Measurements from ENCODE around the gene CHST13. TPM values are rescaled to one million over a fixed set of nuclear protein-coding genes. Genes with fewer than 3 reads are reported as not detected.

Gene CHST13
- total and polyA plus RNA-seq, 5 donors from 2014 or later: not detected

- no peak overlapping the region for H3K27ac Mint-ChIP-seq
- no peaks in the 10 kb centered on the region for H3K9me3 ChIP-seq (ENCODE audit: control insufficient read depth in 2 of 2, low read length in 2 of 2)
Observed at GRCh38 chr3:126512916-126513650, 10.9 kb upstream of the CHST13 start.

GRCh38 chr3:126514161-126514560 is 9.8 kb upstream of the CHST13 start:
- Histone ChIP-seq H3K9me3 (ENCODE audit: control insufficient read depth in 2 of 2, low read length in 2 of 2) (no peaks in the 10 kb centered on the region), H3K27me3 (ENCODE audit: control insufficient read depth, insufficient read depth, low read length) (no peaks in the 10 kb centered on the region), H3K27ac (ENCODE audit: insufficient read depth, low read length, poor library complexity, severe bottlenecking) (no peak overlapping the region), H3K4me1 (ENCODE audit: control insufficient read depth, insufficient read depth, low read length, poor library complexity, severe bottlenecking) (no peaks in the 10 kb centered on the region), H3K36me3 (ENCODE audit: control insufficient read depth, insufficient read depth, low read length) (no peaks in the 10 kb centered on the region), H3K4me3 (ENCODE audit: low read depth, low read length) (no peak overlapping the region)
- H3K4me3 Mint-ChIP-seq: no peak overlapping the region
- no peaks in the 10 kb centered on the region for H3K9me3 Mint-ChIP-seq
- H3K4me1 Mint-ChIP-seq: no peaks in the 10 kb centered on the region
- no peak for ATAC-seq (ENCODE audit: low read depth in 2 of 2)
- no peak for DNase-seq
- no peaks in the 10 kb centered on the region for H3K36me3 Mint-ChIP-seq
- H3K27me3 Mint-ChIP-seq: no peaks in the 10 kb centered on the region
- no peak overlapping the region for H3K27ac Mint-ChIP-seq

More at GRCh38 chr3:126512916-126513650, 10.9 kb upstream of the CHST13 start:
- no peaks in the 10 kb centered on the region for H3K4me1 Mint-ChIP-seq
- no peaks in the 10 kb centered on the region for H3K36me3 Mint-ChIP-seq
- H3K27me3 Mint-ChIP-seq: no peaks in the 10 kb centered on the region
- no peak for DNase-seq
- H3K4me3 ChIP-seq (ENCODE audit: low read depth, low read length): no peak overlapping the region
- H3K4me3 Mint-ChIP-seq: no peak overlapping the region
- H3K27ac ChIP-seq (ENCODE audit: insufficient read depth, low read length, poor library complexity, severe bottlenecking): no peak overlapping the region
- H3K27me3 ChIP-seq (ENCODE audit: control insufficient read depth, insufficient read depth, low read length): no peaks in the 10 kb centered on the region
- ATAC-seq (ENCODE audit: low read depth in 2 of 2): no peak
- H3K4me1 ChIP-seq (ENCODE audit: control insufficient read depth, insufficient read depth, low read length, poor library complexity, severe bottlenecking): no peaks in the 10 kb centered on the region
- H3K36me3 ChIP-seq (ENCODE audit: control insufficient read depth, insufficient read depth, low read length): no peaks in the 10 kb centered on the region
- no peaks in the 10 kb centered on the region for H3K9me3 Mint-ChIP-seq

- no peak for ATAC-seq (ENCODE audit: low read depth in 2 of 2)
- H3K4me1 ChIP-seq (ENCODE audit: control insufficient read depth, insufficient read depth, low read length, poor library complexity, severe bottlenecking): no peaks in the 10 kb centered on the region
- no peaks in the 10 kb centered on the region for H3K9me3 ChIP-seq (ENCODE audit: control insufficient read depth in 2 of 2, low read length in 2 of 2)
- H3K4me3 Mint-ChIP-seq: no peak overlapping the region
- no peaks in the 10 kb centered on the region for H3K36me3 Mint-ChIP-seq
- no peak for DNase-seq
- H3K36me3 ChIP-seq (ENCODE audit: control insufficient read depth, insufficient read depth, low read length): no peaks in the 10 kb centered on the region
- H3K4me3 ChIP-seq (ENCODE audit: low read depth, low read length): no peak overlapping the region
- H3K27me3 Mint-ChIP-seq: no peaks in the 10 kb centered on the region
- no peak overlapping the region for H3K27ac Mint-ChIP-seq
- no peaks in the 10 kb centered on the region for H3K4me1 Mint-ChIP-seq
- no peak overlapping the region for H3K27ac ChIP-seq (ENCODE audit: insufficient read depth, low read length, poor library complexity, severe bottlenecking)
- H3K27me3 ChIP-seq (ENCODE audit: control insufficient read depth, insufficient read depth, low read length): no peaks in the 10 kb centered on the region
- H3K9me3 Mint-ChIP-seq: no peaks in the 10 kb centered on the region
Observed at GRCh38 chr3:126515066-126515706, 8.8 kb upstream of the CHST13 start.

- Histone ChIP-seq H3K27ac (ENCODE audit: insufficient read depth, low read length, poor library complexity, severe bottlenecking) (no peak overlapping the region), H3K36me3 (ENCODE audit: control insufficient read depth, insufficient read depth, low read length) (no peaks in the 10 kb centered on the region), H3K4me3 (ENCODE audit: low read depth, low read length) (no peak overlapping the region), H3K27me3 (ENCODE audit: control insufficient read depth, insufficient read depth, low read length) (no peaks in the 10 kb centered on the region), H3K4me1 (ENCODE audit: control insufficient read depth, insufficient read depth, low read length, poor library complexity, severe bottlenecking) (no peaks in the 10 kb centered on the region), H3K9me3 (ENCODE audit: control insufficient read depth in 2 of 2, low read length in 2 of 2) (no peaks in the 10 kb centered on the region)
- ATAC-seq (ENCODE audit: low read depth in 2 of 2): no peak
- H3K9me3 Mint-ChIP-seq: no peaks in the 10 kb centered on the region
- H3K4me1 Mint-ChIP-seq: no peaks in the 10 kb centered on the region
- no peak overlapping the region for H3K4me3 Mint-ChIP-seq
- no peak overlapping the region for H3K27ac Mint-ChIP-seq
- no peaks in the 10 kb centered on the region for H3K36me3 Mint-ChIP-seq
- H3K27me3 Mint-ChIP-seq: no peaks in the 10 kb centered on the region
- no peak for DNase-seq
Observed at GRCh38 chr3:126516152-126516935, 7.6 kb upstream of the CHST13 start.

GRCh38 chr3:126516936-126517290 is 7.0 kb upstream of the CHST13 start:
- ATAC-seq (ENCODE audit: low read depth in 2 of 2) (no peak), DNase-seq (no peak)
- no peaks in the 10 kb centered on the region for H3K9me3 ChIP-seq (ENCODE audit: control insufficient read depth in 2 of 2, low read length in 2 of 2)
- Mint-ChIP-seq H3K4me1 (no peaks in the 10 kb centered on the region), H3K27me3 (no peaks in the 10 kb centered on the region), H3K9me3 (no peaks in the 10 kb centered on the region), H3K4me3 (no peak overlapping the region), H3K27ac (no peak overlapping the region), H3K36me3 (no peaks in the 10 kb centered on the region)
- no peaks in the 10 kb centered on the region for H3K4me1 ChIP-seq (ENCODE audit: control insufficient read depth, insufficient read depth, low read length, poor library complexity, severe bottlenecking)
- no peak overlapping the region for H3K4me3 ChIP-seq (ENCODE audit: low read depth, low read length)
- no peak overlapping the region for H3K27ac ChIP-seq (ENCODE audit: insufficient read depth, low read length, poor library complexity, severe bottlenecking)
- H3K27me3 ChIP-seq (ENCODE audit: control insufficient read depth, insufficient read depth, low read length): no peaks in the 10 kb centered on the region
- H3K36me3 ChIP-seq (ENCODE audit: control insufficient read depth, insufficient read depth, low read length): no peaks in the 10 kb centered on the region

- Histone ChIP-seq H3K4me1 (ENCODE audit: control insufficient read depth, insufficient read depth, low read length, poor library complexity, severe bottlenecking) (no peaks in the 10 kb centered on the region), H3K4me3 (ENCODE audit: low read depth, low read length) (no peak within 1 kb of the TSS), H3K27ac (ENCODE audit: insufficient read depth, low read length, poor library complexity, severe bottlenecking) (no peak within 1 kb of the TSS), H3K36me3 (ENCODE audit: control insufficient read depth, insufficient read depth, low read length) (no peaks in the 10 kb centered on the region), H3K27me3 (ENCODE audit: control insufficient read depth, insufficient read depth, low read length) (no peaks in the 10 kb centered on the region), H3K9me3 (ENCODE audit: control insufficient read depth in 2 of 2, low read length in 2 of 2) (no peaks in the 10 kb centered on the region)
- Mint-ChIP-seq H3K4me3 (no peak within 1 kb of the TSS), H3K9me3 (no peaks in the 10 kb centered on the region), H3K27ac (no peak within 1 kb of the TSS), H3K36me3 (no peaks in the 10 kb centered on the region), H3K27me3 (peaks cover 5% of the 10 kb centered on the region), H3K4me1 (peaks cover 0 to 2% (median 0%) of the 10 kb centered on the region in 4 donors)
- DNase-seq (no peak), ATAC-seq (ENCODE audit: low read depth in 2 of 2) (no peak)
Observed at GRCh38 chr3:126517291-126517951, 6.5 kb upstream of the CHST13 start, which contains the start of gene UROC1. TSS of gene UROC1 (minus strand) at chr3:126517773. CDS start at chr3:126517719, 54 bp downstream.

GRCh38 chr3:126517986-126518778 is 5.8 kb upstream of the CHST13 start:
- Mint-ChIP-seq H3K27me3 (peaks cover 6% of the 10 kb centered on the region), H3K9me3 (no peaks in the 10 kb centered on the region), H3K4me1 (peaks cover 0 to 2% (median 0%) of the 10 kb centered on the region in 4 donors), H3K4me3 (no peak overlapping the region), H3K36me3 (no peaks in the 10 kb centered on the region), H3K27ac (no peak overlapping the region)
- ATAC-seq (ENCODE audit: low read depth in 2 of 2): no peak
- no peak for DNase-seq
- no peak overlapping the region for H3K4me3 ChIP-seq (ENCODE audit: low read depth, low read length)
- no peaks in the 10 kb centered on the region for H3K27me3 ChIP-seq (ENCODE audit: control insufficient read depth, insufficient read depth, low read length)
- H3K36me3 ChIP-seq (ENCODE audit: control insufficient read depth, insufficient read depth, low read length): no peaks in the 10 kb centered on the region
- no peaks in the 10 kb centered on the region for H3K9me3 ChIP-seq (ENCODE audit: control insufficient read depth in 2 of 2, low read length in 2 of 2)
- no peak overlapping the region for H3K27ac ChIP-seq (ENCODE audit: insufficient read depth, low read length, poor library complexity, severe bottlenecking)
- H3K4me1 ChIP-seq (ENCODE audit: control insufficient read depth, insufficient read depth, low read length, poor library complexity, severe bottlenecking): no peaks in the 10 kb centered on the region
